ENCODE measurements around the gene FAM174B.

Gene FAM174B

GRCh38 chr15:92600856-92601255, 54.7 kb downstream of the FAM174B start:
- DNase-seq (ENCODE audit: low read depth), result no peak

- no peak for DNase-seq (ENCODE audit: low read depth)
Measured at GRCh38 chr15:92599394-92599970, 56.1 kb downstream of the FAM174B start.

- no peak for DNase-seq (ENCODE audit: low read depth)
Measured at GRCh38 chr15:92597548-92597947, 58.0 kb downstream of the FAM174B start.

GRCh38 chr15:92596623-92597022, 59.0 kb downstream of the FAM174B start:
- no peak for DNase-seq (ENCODE audit: low read depth)

GRCh38 chr15:92595506-92596381, 59.8 kb downstream of the FAM174B start:
- DNase-seq (ENCODE audit: low read depth), result no peak

- no peak for DNase-seq (ENCODE audit: low read depth)
Measured at GRCh38 chr15:92591275-92591674, 64.3 kb downstream of the FAM174B start.

GRCh38 chr15:92586966-92587365, 68.6 kb downstream of the FAM174B start:
- DNase-seq (ENCODE audit: low read depth), result no peak

- no peak for DNase-seq (ENCODE audit: low read depth)
Measured at GRCh38 chr15:92586383-92586942, 69.1 kb downstream of the FAM174B start.

- DNase-seq (ENCODE audit: low read depth), result no peak
Measured at GRCh38 chr15:92584105-92584504, 71.5 kb downstream of the FAM174B start.

- no peak for DNase-seq (ENCODE audit: low read depth)
Measured at GRCh38 chr15:92583096-92584034, 72.2 kb downstream of the FAM174B start.

- DNase-seq (ENCODE audit: low read depth), result no peak
Measured at GRCh38 chr15:92582206-92582605, 73.4 kb downstream of the FAM174B start.

- no peak for DNase-seq (ENCODE audit: low read depth)
Measured at GRCh38 chr15:92580933-92581445, 74.6 kb downstream of the FAM174B start.

- no peak for DNase-seq (ENCODE audit: low read depth)
Measured at GRCh38 chr15:92580521-92580920, 75.1 kb downstream of the FAM174B start.

GRCh38 chr15:92579931-92580470, 75.6 kb downstream of the FAM174B start:
- DNase-seq (ENCODE audit: low read depth), result no peak

- DNase-seq (ENCODE audit: low read depth), result no peak
Measured at GRCh38 chr15:92579486-92579885, 76.1 kb downstream of the FAM174B start.

GRCh38 chr15:92578096-92578835, 77.3 kb downstream of the FAM174B start:
- DNase-seq (ENCODE audit: low read depth), result no peak

- no peak for DNase-seq (ENCODE audit: low read depth)
Measured at GRCh38 chr15:92576597-92577200, 78.9 kb downstream of the FAM174B start.

- no peak for DNase-seq (ENCODE audit: low read depth)
Measured at GRCh38 chr15:92574566-92574965, 81.0 kb downstream of the FAM174B start.

- DNase-seq (ENCODE audit: low read depth), result no peak
Measured at GRCh38 chr15:92574161-92574560, 81.4 kb downstream of the FAM174B start.

- no peak for DNase-seq (ENCODE audit: low read depth)
Measured at GRCh38 chr15:92571824-92572223, 83.8 kb downstream of the FAM174B start.
